Measurements from ENCODE around the gene PVR. TPM values are rescaled to one million over a fixed set of nuclear protein-coding genes. Genes with fewer than 3 reads are reported as not detected.
"Not testable (repeated sequence)": the region's sequence is repeated elsewhere in the genome, so short reads cannot be mapped to it uniquely, and the experiment has no call there.

The PVR gene
- total RNA-seq, 6 donors from 2014 or later: 40.5 to 89.7 (median 44.2) TPM

DNA sequence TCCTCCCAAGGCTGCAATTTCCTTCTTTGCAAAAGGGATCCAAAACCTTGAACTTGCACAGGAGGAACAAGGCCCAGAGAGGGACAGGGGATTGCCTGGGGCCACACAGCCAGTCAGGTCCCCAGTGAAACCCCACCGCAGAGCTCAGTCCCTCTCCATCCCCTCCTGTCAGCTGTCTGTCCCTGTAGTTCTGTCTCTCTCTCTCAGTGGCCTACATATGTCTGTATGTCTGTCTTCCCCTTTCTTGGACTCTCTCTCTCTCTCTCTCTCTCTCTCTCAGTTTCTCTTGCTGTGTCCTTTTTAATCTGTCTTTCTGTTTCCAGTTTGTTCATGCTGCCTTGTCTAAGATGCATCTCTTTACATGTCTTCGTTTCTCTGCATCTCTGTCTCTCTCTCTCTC lies 39.1 kb downstream of the PVR start:
- no peak overlapping the region for H3K4me3 ChIP-seq
- H3K27me3 ChIP-seq: no peaks in the 10 kb centered on the region
- H3K9me3 ChIP-seq: no peaks in the 10 kb centered on the region
- peak overlapping the region in 1 of 4 donors; percentile 58 for H3K27ac ChIP-seq
- ATAC-seq (ENCODE audit: low FRiP score in 2 of 2) (no peak), DNase-seq (no peak)
- 79 to 96% methylated on average over 2 of the region's 2 CpGs for WGBS, 2 donors
- TF ChIP-seq POLR2A (IDR thresholded peaks at IDR 0.05) (no peak), EP300 (IDR thresholded peaks at IDR 0.05) (no peak), POLR2AphosphoS5 (IDR thresholded peaks at IDR 0.05) (no peak)
- TF ChIP-seq, protein P1, sequence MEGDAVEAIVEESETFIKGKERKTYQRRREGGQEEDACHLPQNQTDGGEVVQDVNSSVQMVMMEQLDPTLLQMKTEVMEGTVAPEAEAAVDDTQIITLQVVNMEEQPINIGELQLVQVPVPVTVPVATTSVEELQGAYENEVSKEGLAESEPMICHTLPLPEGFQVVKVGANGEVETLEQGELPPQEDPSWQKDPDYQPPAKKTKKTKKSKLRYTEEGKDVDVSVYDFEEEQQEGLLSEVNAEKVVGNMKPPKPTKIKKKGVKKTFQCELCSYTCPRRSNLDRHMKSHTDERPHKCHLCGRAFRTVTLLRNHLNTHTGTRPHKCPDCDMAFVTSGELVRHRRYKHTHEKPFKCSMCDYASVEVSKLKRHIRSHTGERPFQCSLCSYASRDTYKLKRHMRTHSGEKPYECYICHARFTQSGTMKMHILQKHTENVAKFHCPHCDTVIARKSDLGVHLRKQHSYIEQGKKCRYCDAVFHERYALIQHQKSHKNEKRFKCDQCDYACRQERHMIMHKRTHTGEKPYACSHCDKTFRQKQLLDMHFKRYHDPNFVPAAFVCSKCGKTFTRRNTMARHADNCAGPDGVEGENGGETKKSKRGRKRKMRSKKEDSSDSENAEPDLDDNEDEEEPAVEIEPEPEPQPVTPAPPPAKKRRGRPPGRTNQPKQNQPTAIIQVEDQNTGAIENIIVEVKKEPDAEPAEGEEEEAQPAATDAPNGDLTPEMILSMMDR (IDR thresholded peaks at IDR 0.05): no peak
- peaks cover 14 to 38% (median 31%) of the 10 kb centered on the region in 4 donors for H3K4me1 ChIP-seq
- H3K36me3 ChIP-seq: peaks cover 0 to 26% (median 1%) of the 10 kb centered on the region in 4 donors

DNA sequence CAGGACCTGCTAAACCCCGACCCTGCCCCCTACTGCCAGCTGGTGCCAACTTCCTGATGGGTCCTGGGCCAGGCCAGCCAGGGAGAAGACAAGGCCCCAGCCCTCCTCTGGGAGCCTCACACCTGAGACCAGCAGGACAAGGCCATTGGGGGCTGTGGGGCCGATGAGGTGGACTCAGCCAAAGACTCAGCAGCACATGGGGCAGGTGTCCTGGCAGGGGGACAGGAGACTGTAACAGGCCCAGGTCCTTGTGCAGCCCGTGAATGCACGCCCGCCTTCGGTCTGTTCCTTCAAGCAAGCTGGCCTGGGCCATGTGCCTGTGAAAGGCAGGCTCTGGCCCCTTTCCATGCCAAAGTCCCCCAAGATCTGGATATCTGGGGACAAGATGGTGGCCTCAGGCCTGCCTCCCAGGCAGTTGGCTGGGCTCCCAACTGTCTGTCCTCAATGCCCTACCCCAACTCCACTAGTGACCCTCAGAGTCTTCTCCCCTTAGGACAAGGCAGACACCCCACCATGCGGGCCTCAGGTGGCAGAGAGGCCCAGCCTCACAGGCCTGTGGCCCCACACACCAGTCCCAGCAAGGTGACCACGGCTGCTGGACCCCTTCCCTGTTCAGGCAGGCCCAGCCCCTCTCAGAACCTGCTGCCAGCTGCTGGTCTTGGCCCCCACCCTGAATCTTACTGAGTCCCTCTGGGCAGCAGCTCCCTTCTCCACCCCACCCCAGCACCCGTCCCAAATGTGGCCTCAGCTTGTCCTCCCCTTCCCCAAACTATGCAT lies 39.9 kb downstream of the PVR start:
- 70 to 78% methylated on average over 4 to 8 of the region's 9 CpGs for WGBS, 2 donors
- ATAC-seq (ENCODE audit: low FRiP score in 2 of 2) (no peak), DNase-seq (peak in 1 of 2 donors; percentile 24)
- peaks cover 14 to 39% (median 31%) of the 10 kb centered on the region in 4 donors for H3K4me1 ChIP-seq
- H3K9me3 ChIP-seq: no peaks in the 10 kb centered on the region
- TF ChIP-seq EP300 (IDR thresholded peaks at IDR 0.05) (no peak), POLR2AphosphoS5 (IDR thresholded peaks at IDR 0.05) (no peak), POLR2A (IDR thresholded peaks at IDR 0.05) (no peak)
- TF ChIP-seq, protein P1 (IDR thresholded peaks at IDR 0.05): no peak
- H3K27ac ChIP-seq: peak overlapping the region; percentile 58 to 82 (median 74)
- peaks cover 0 to 25% (median 1%) of the 10 kb centered on the region in 4 donors for H3K36me3 ChIP-seq
- no peak overlapping the region for H3K4me3 ChIP-seq
- no peaks in the 10 kb centered on the region for H3K27me3 ChIP-seq

DNA sequence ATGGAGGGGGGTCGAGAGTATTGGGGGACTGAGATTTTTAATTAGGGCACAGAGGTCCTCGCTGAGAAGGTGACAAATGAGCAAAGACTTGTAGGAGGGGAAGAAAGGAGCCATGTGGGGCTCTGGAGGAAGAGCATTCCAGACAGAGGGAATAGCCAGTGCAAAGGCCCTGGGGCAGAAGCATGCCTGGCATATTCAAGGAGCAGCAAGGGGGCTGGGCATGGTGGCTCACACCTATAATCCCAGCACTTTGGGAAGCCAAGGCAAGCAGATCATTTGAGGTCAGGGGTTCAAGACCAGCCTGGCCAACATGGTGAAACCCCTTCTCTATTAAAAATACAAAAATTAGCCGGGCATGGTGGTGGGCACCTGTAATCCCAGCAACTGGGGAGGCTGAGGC lies 40.7 kb downstream of the PVR start:
- peak overlapping the region; percentile 58 to 82 (median 74) for H3K27ac ChIP-seq
- not testable (repeated sequence) for H3K4me3 ChIP-seq; H3K9me3 ChIP-seq; H3K27me3 ChIP-seq; ATAC-seq (ENCODE audit: low FRiP score in 2 of 2); DNase-seq
- H3K4me1 ChIP-seq: peaks cover 19 to 47% (median 38%) of the 10 kb centered on the region in 4 donors
- peaks cover 0 to 21% (median 1%) of the 10 kb centered on the region in 4 donors for H3K36me3 ChIP-seq
- 73 to 82% methylated on average over 3 of the region's 3 CpGs for WGBS, 2 donors

DNA sequence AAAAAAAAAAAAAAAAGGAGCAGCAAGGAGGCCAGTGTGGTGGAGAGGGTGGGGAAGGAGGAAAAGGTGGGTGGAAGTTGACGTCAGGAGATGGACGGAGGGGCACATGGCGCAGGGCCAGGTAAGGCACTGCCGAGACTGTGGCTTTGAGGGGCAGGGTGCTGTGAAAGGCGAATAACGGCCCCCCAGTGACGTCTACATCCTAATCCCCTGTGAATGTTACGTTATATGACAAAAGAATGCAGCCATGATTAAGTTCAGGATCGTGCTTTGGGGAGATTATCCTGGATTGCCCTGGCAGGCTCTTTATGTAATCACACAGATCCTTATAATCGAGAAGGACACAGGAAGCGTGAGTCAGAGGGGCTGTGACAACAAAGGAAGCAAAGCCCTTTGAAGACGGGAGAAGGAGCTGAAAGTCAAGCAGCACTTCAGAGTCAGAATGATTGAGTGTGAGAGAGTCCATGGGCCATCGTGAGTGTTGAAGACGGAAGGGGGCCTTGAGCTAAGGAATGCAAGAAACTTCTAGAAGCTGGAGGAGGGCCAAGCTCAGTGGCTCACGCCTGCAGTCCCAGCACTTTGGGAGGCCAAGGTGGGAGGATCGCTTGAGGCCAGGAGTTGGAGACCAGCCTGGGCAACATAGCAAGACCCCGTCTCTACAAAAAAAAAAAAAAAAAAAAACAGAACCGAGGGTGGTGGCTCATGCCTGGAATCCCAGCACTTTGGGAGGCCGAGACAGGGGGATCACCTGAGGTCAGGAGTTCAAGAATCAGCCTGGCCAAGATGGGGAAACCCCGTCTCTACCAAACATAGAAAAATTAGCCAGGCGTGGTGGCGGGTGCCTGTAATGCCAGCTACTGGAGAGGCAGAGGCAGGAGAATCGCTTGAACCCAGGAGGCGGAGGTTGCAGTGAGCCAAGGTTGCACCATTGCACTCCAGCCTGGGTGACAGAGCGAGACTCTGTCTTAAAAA lies 41.5 kb downstream of the PVR start:
- Histone ChIP-seq H3K9me3 (no peaks in the 10 kb centered on the region), H3K4me1 (peaks cover 22 to 51% (median 44%) of the 10 kb centered on the region in 4 donors), H3K27ac (peak overlapping the region; percentile 58 to 82 (median 74)), H3K4me3 (no peak overlapping the region), H3K27me3 (no peaks in the 10 kb centered on the region), H3K36me3 (peaks cover 0 to 17% (median 0%) of the 10 kb centered on the region in 4 donors)
- peak; percentile 40 to 82 for DNase-seq
- peak; percentile 46 to 76 for ATAC-seq (ENCODE audit: low FRiP score in 2 of 2)
- WGBS, 2 donors: 25 to 35% methylated on average over 24 to 25 of the region's 25 CpGs
- peak in 2 of 4 donors; percentile 92 to 93 for TF ChIP-seq EP300 (IDR thresholded peaks at IDR 0.05)
- TF ChIP-seq, protein P1 (IDR thresholded peaks at IDR 0.05): no peak
- peak; percentile 74 to 84 for TF ChIP-seq POLR2AphosphoS5 (IDR thresholded peaks at IDR 0.05)
- TF ChIP-seq POLR2A (IDR thresholded peaks at IDR 0.05): peak in 1 of 4 donors; percentile 6

DNA sequence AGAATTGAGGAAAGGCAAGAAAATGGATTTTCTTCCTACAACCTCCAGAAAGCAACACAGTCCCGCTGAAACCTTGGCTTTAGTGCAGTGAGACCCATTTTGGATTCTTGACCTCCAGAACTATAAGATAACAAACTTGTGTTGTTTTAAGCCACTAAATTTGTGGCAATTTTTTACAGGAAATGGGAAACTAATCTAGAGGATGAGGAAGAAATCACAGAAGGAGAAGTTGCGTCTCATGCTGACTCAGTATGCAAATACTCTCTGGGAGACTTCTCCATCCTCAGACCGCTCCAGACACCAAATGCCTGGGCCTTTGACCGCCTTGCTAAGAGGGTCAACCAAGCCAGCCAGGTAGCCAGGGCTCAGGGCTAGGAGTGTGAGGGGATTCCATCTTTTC lies 42.2 kb downstream of the PVR start:
- DNase-seq (peak in 1 of 2 donors; percentile 63), ATAC-seq (ENCODE audit: low FRiP score in 2 of 2) (peak in 1 of 2 donors; percentile 64)
- WGBS, 2 donors: 52 to 65% methylated on average over 4 of the region's 4 CpGs
- Histone ChIP-seq H3K4me1 (peaks cover 22 to 55% (median 46%) of the 10 kb centered on the region in 4 donors), H3K27ac (peak overlapping the region; percentile 58 to 82 (median 74)), H3K27me3 (no peaks in the 10 kb centered on the region), H3K4me3 (no peak overlapping the region), H3K36me3 (peaks cover 0 to 10% (median 0%) of the 10 kb centered on the region in 4 donors), H3K9me3 (no peaks in the 10 kb centered on the region)
- TF ChIP-seq, protein P1 (IDR thresholded peaks at IDR 0.05): no peak
- no peak for TF ChIP-seq POLR2A (IDR thresholded peaks at IDR 0.05)
- TF ChIP-seq POLR2AphosphoS5 (IDR thresholded peaks at IDR 0.05): no peak
- no peak for TF ChIP-seq EP300 (IDR thresholded peaks at IDR 0.05)
